Natural killer cell treated with Interleukin-12 subunit alpha and Interleukin-12 subunit beta and Interleukin-15 and Interleukin-18, amount 100 ng/mL, for 72 hours (primary cell): ENCODE measurements around the gene SPATA21. TPM values are rescaled to one million over a fixed set of nuclear protein-coding genes. Genes with fewer than 3 reads are reported as not detected.
A peak's percentile ranks its signal among the peaks of the same experiment; 100 is the strongest.
"Not testable (repeated sequence)": the region's sequence is repeated elsewhere in the genome, so short reads cannot be mapped to it uniquely, and the experiment has no call there.

ENCODE experiments used
- ATAC-seq, 2 donors: fragments of 150-1000 bp; cut with Tn5 transposase in 1 of 2; sonication (Bioruptor Pico), chemical (Tn5 transposase) in 1 of 2; 2 replicates each; pipeline ENCODE4 v1.10.0; 2021
- DNase-seq: peaks from one replicate; pipeline ENCODE4 v3.0.0; 2022; ENCODE audit warnings: low spot score
- H3K27ac Mint-ChIP-seq, 2 donors: 1 replicate in 1 of 2; 2 replicates in 1 of 2; pipeline ENCODE4 v1.8.0; 2022; ENCODE audit warnings: mixed read lengths in 2 of 2, mild to moderate bottlenecking in 1 of 2, moderate library complexity in 1 of 2
- H3K27me3 Mint-ChIP-seq, 2 donors: 1 replicate in 1 of 2; 2 replicates in 1 of 2; pipeline ENCODE4 v1.8.0; 2022; ENCODE audit warnings: mixed read lengths in 2 of 2
- H3K36me3 Mint-ChIP-seq: one replicate; pipeline ENCODE4 v1.8.0; 2022; ENCODE audit warnings: mixed read lengths
- H3K4me1 Mint-ChIP-seq, 2 donors: 1 replicate in 1 of 2; 2 replicates in 1 of 2; pipeline ENCODE4 v1.8.0; 2022; ENCODE audit warnings: low read depth in 2 of 2, mixed read lengths in 2 of 2, mild to moderate bottlenecking in 1 of 2
- H3K4me3 Mint-ChIP-seq: one replicate; pipeline ENCODE4 v1.8.0; 2022; ENCODE audit warnings: mixed read lengths
- H3K9me3 Mint-ChIP-seq: 2 replicates; pipeline ENCODE4 v1.8.0; 2022; ENCODE audit warnings: mixed read lengths
- total RNA-seq, 2 donors: library from RNA; stranded (reverse); gene quantifications; one replicate each; pipeline ENCODE4 v1.2.3, GENCODE V29; 2022

Gene SPATA21
- not detected for total RNA-seq

GRCh38 chr1:16436946-16437474, at the start of gene SPATA21:
TSS of gene SPATA21 (minus strand) at chr1:16437424. CDS start at chr1:16431371, 6,053 bp downstream.
- Mint-ChIP-seq H3K27ac (peak within 1 kb of the TSS in 1 of 2 donors; percentile 45), H3K27me3 (peaks cover 0 to 7% of the 10 kb centered on the region in 2 donors), H3K4me1 (peaks cover 14 to 16% of the 10 kb centered on the region in 2 donors), H3K9me3 (no peaks in the 10 kb centered on the region), H3K4me3 (no peak within 1 kb of the TSS), H3K36me3 (no peaks in the 10 kb centered on the region)
- no peak for DNase-seq
- no peak for ATAC-seq

DNA sequence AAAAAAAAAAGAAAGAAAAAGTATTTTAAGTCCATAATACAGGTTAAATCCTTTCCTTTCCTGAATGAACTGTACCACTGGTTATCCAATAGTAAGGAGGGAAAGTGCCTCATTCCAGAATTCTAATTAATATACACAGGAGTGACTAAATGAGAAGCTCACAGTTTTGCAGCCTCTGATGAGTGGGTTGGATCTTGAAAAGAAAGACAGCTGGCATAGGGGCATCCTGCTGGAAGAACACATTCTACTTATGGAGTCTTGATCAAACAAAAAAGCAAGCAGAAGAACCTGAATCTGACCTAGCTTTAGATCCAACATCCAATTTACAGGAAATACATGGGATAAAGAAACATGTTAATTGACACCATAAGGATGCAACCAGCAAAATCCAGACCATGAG, 49.8 kb upstream of the SPATA21 start:
- ATAC-seq, DNase-seq, H3K9me3 Mint-ChIP-seq, H3K27ac Mint-ChIP-seq, H3K4me1 Mint-ChIP-seq, H3K4me3 Mint-ChIP-seq, H3K27me3 Mint-ChIP-seq, H3K36me3 Mint-ChIP-seq: not testable (repeated sequence)

- H3K27me3 Mint-ChIP-seq, H3K9me3 Mint-ChIP-seq, H3K36me3 Mint-ChIP-seq, DNase-seq, ATAC-seq, H3K27ac Mint-ChIP-seq, H3K4me3 Mint-ChIP-seq, H3K4me1 Mint-ChIP-seq: not testable (repeated sequence)
These were observed 49.1 kb upstream of the SPATA21 start for GRCh38 chr1:16486316-16486715.

DNA sequence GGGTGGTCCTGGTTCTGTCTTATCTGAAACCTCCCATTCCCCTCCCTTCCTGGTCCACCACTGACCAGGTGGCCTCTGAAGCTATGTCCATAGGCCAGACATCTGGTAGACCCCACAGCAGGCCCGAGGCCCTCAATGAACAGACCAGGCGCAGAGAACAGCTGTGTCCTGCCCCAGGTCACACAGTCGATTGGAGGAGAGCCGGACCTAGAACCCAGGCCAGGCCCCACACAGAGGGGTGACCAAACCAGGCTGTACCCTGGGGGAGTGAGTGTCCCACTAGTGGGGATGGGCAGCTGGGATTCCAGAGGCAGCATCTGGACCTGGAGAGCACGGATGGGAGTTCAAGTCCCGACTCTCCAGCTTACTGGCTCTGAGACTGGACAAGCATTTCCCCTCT, 47.7 kb upstream of the SPATA21 start:
- no peak overlapping the region for H3K27ac Mint-ChIP-seq
- H3K4me1 Mint-ChIP-seq, result no peaks in the 10 kb centered on the region
- no peaks in the 10 kb centered on the region for H3K27me3 Mint-ChIP-seq
- H3K36me3 Mint-ChIP-seq, result no peaks in the 10 kb centered on the region
- DNase-seq, result no peak
- no peaks in the 10 kb centered on the region for H3K9me3 Mint-ChIP-seq
- H3K4me3 Mint-ChIP-seq, result no peak overlapping the region
- peak in 1 of 2 donors; percentile 21 for ATAC-seq

GRCh38 chr1:16484501-16484835, 47.2 kb upstream of the SPATA21 start:
- H3K27ac Mint-ChIP-seq, result no peak overlapping the region
- H3K27me3 Mint-ChIP-seq, result no peaks in the 10 kb centered on the region
- H3K4me3 Mint-ChIP-seq, result no peak overlapping the region
- DNase-seq, result no peak
- ATAC-seq, result peak in 1 of 2 donors; percentile 45
- H3K9me3 Mint-ChIP-seq, result no peaks in the 10 kb centered on the region
- H3K4me1 Mint-ChIP-seq, result no peaks in the 10 kb centered on the region
- no peaks in the 10 kb centered on the region for H3K36me3 Mint-ChIP-seq

DNA sequence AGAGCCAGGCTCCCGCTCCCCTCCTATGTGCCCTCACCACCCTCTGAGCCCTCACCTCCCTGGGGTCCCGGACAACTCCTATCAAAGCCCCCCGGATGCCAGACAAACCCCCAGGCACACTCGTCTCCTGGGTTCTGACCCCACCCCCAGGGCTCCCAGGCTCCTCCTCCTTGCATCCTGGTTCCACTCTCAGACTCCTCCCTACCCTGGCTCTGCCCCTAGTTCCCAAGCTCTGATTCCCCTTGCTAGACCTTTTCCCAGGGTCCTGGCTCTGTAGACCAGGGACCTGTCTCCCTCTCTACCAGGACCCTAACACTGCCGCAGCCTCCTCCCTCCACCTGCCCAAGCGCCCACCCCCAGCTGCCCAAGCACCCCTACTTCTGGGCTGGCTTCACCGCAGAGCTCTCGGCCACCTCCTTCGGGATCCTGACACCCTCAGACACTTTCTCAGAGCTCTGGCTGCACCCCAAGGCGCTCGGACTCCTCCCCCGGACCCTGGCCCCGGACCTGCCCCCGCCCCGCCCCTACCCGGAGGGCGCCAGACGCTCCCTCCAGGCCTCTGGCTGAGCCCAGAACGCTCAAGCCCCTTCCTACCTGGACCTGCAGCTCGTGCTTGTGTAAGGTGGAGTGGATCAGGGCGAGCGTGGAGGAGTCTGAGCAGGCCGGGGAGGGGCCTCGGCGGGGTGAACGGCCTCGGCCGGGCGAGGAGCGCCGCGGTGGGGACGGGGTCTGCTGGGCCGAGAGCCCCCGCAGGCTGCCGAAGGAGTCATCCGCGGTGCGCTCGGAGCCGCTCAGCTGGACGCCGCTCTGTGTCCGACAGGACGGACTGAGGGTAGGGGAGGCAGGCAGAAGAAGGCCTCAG, 46.6 kb upstream of the SPATA21 start:
- not testable (repeated sequence) for H3K27me3 Mint-ChIP-seq, H3K4me1 Mint-ChIP-seq, DNase-seq, H3K9me3 Mint-ChIP-seq, H3K27ac Mint-ChIP-seq, H3K4me3 Mint-ChIP-seq, H3K36me3 Mint-ChIP-seq
- peak in 1 of 2 donors; percentile 24 for ATAC-seq

DNA sequence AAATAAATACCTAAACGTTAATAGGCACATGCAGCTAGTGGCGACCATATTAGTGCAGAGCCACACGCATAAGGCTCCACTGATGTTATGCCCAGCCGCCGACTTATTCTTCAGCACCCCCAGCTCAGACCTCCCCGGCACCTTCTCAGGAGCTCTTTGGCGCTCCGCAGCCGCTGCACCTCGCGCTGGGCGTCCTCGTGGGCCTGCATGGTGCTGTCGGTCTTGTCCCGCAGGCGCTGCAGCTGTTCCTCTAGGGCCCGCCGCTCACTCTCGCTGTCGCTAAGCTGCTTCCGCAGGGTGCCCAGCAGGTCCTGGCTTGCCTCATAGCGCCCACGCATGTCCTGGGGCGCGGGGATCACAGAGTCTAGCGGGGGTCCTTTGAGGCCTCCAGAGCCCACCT, 45.9 kb upstream of the SPATA21 start:
- not testable (repeated sequence) for DNase-seq, H3K27ac Mint-ChIP-seq, H3K4me1 Mint-ChIP-seq, H3K27me3 Mint-ChIP-seq, H3K36me3 Mint-ChIP-seq, H3K4me3 Mint-ChIP-seq, H3K9me3 Mint-ChIP-seq
- peak in 1 of 2 donors; percentile 36 for ATAC-seq

DNA sequence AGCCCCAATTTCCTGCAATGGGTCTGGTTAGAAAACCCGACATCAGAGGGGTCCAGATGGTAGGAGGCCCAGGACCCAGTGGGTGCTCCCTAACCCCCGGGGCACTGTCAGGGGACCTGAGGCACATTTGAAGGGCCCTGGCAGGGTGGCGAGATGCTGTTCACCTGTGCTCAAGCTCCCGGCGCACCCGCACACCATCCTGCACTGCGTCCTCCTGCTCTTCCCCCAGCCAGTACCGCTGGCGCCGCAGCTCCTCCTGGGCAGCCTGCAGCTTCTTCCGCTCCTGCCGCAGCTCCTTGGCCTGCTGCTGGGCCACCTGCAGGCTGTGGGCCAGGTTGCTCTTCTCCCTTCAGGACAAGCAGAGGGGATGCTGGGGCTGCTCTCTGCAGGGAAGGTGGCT, 40.9 kb upstream of the SPATA21 start:
- no peaks in the 10 kb centered on the region for H3K27me3 Mint-ChIP-seq
- H3K36me3 Mint-ChIP-seq, result peaks cover 7% of the 10 kb centered on the region
- no peaks in the 10 kb centered on the region for H3K9me3 Mint-ChIP-seq
- H3K4me1 Mint-ChIP-seq, result no peaks in the 10 kb centered on the region
- H3K4me3 Mint-ChIP-seq, result no peak overlapping the region
- DNase-seq (no peak), ATAC-seq (no peak)
- H3K27ac Mint-ChIP-seq, result no peak overlapping the region

GRCh38 chr1:16475771-16476770, 38.8 kb upstream of the SPATA21 start:
- H3K27me3 Mint-ChIP-seq, DNase-seq, H3K9me3 Mint-ChIP-seq, H3K27ac Mint-ChIP-seq, H3K4me1 Mint-ChIP-seq, H3K4me3 Mint-ChIP-seq: not testable (repeated sequence)
- H3K36me3 Mint-ChIP-seq, result peaks cover 10% of the 10 kb centered on the region
- ATAC-seq, result peak; percentile 36 to 54

GRCh38 chr1:16474891-16475290, 37.7 kb upstream of the SPATA21 start:
- not testable (repeated sequence) for DNase-seq, H3K9me3 Mint-ChIP-seq, H3K27me3 Mint-ChIP-seq, H3K4me1 Mint-ChIP-seq, H3K27ac Mint-ChIP-seq, H3K4me3 Mint-ChIP-seq, ATAC-seq
- peaks cover 10% of the 10 kb centered on the region for H3K36me3 Mint-ChIP-seq

GRCh38 chr1:16474166-16474800, 37.1 kb upstream of the SPATA21 start:
- no peak overlapping the region for H3K27ac Mint-ChIP-seq
- H3K9me3 Mint-ChIP-seq, result no peaks in the 10 kb centered on the region
- DNase-seq (no peak), ATAC-seq (no peak)
- peaks cover 0 to 2% of the 10 kb centered on the region in 2 donors for H3K4me1 Mint-ChIP-seq
- peaks cover 10% of the 10 kb centered on the region for H3K36me3 Mint-ChIP-seq
- no peak overlapping the region for H3K4me3 Mint-ChIP-seq
- H3K27me3 Mint-ChIP-seq, result no peaks in the 10 kb centered on the region

- H3K27me3 Mint-ChIP-seq, result no peaks in the 10 kb centered on the region
- peaks cover 0 to 10% of the 10 kb centered on the region in 2 donors for H3K4me1 Mint-ChIP-seq
- DNase-seq, result no peak
- no peak overlapping the region for H3K4me3 Mint-ChIP-seq
- H3K9me3 Mint-ChIP-seq, result no peaks in the 10 kb centered on the region
- H3K36me3 Mint-ChIP-seq, result peaks cover 14% of the 10 kb centered on the region
- H3K27ac Mint-ChIP-seq, result no peak overlapping the region
- ATAC-seq, result no peak
These were observed 31.3 kb upstream of the SPATA21 start for GRCh38 chr1:16468558-16468957.

GRCh38 chr1:16464917-16465625, 27.8 kb upstream of the SPATA21 start:
- peaks cover 10% of the 10 kb centered on the region for H3K36me3 Mint-ChIP-seq
- no peak for ATAC-seq
- H3K27ac Mint-ChIP-seq, result no peak overlapping the region
- no peaks in the 10 kb centered on the region for H3K9me3 Mint-ChIP-seq
- H3K4me1 Mint-ChIP-seq, result peaks cover 0 to 8% of the 10 kb centered on the region in 2 donors
- no peak overlapping the region for H3K4me3 Mint-ChIP-seq
- DNase-seq, result no peak
- H3K27me3 Mint-ChIP-seq, result no peaks in the 10 kb centered on the region
